ENCODE data around the gene RNASEH2A. TPM values are rescaled to one million over a fixed set of nuclear protein-coding genes. Genes with fewer than 3 reads are reported as not detected.

Gene RNASEH2A
- polyA plus RNA-seq, 1 donor from 2014 or later, result 28.2 TPM

GRCh38 chr19:12783291-12783848, 23.0 kb upstream of the RNASEH2A start:
- no peaks in the 10 kb centered on the region for H3K9me2 ChIP-seq (ENCODE audit: insufficient read depth, low read length)
- no peaks in the 10 kb centered on the region for H3F3A ChIP-seq (ENCODE audit: insufficient read depth, low read length, poor library complexity, severe bottlenecking)
- no peak overlapping the region for H2AFZ ChIP-seq (ENCODE audit: low read depth, low read length)
- no peaks in the 10 kb centered on the region for H4K20me1 ChIP-seq (ENCODE audit: insufficient read depth)
- H3K27me3 ChIP-seq (ENCODE audit: insufficient read depth, low read depth, low read length), result no peaks in the 10 kb centered on the region
- peak overlapping the region; percentile 70 for H3K4me2 ChIP-seq (ENCODE audit: low read length)
- no peaks in the 10 kb centered on the region for H3K79me2 ChIP-seq (replicated peaks; ENCODE audit: insufficient read depth, low read length)
- no peaks in the 10 kb centered on the region for H3K36me3 ChIP-seq (ENCODE audit: insufficient read depth, low read length)
- H3K4me3 ChIP-seq (ENCODE audit: low read length), result peak overlapping the region; percentile 75
- no peak for TF ChIP-seq RAD21 (conservative IDR thresholded peaks at IDR 0.05)
- H3K27ac ChIP-seq (ENCODE audit: low read length), result peak overlapping the region; percentile 70
- peak overlapping the region; percentile 85 for H3K9ac ChIP-seq (ENCODE audit: low read length)
- H3K9me3 ChIP-seq (ENCODE audit: low read length), result no peaks in the 10 kb centered on the region

GRCh38 chr19:12783849-12784393, 22.5 kb upstream of the RNASEH2A start:
- no peaks in the 10 kb centered on the region for H3F3A ChIP-seq (ENCODE audit: insufficient read depth, low read length, poor library complexity, severe bottlenecking)
- no peak for TF ChIP-seq TAF1 (IDR thresholded peaks at IDR 0.05; ENCODE audit: low read depth)
- H3K4me2 ChIP-seq (ENCODE audit: low read length), result no peak overlapping the region
- H3K36me3 ChIP-seq (ENCODE audit: insufficient read depth, low read length), result no peaks in the 10 kb centered on the region
- H3K27me3 ChIP-seq (ENCODE audit: insufficient read depth, low read depth, low read length), result no peaks in the 10 kb centered on the region
- H3K79me2 ChIP-seq (replicated peaks; ENCODE audit: insufficient read depth, low read length), result no peaks in the 10 kb centered on the region
- H3K9me3 ChIP-seq (ENCODE audit: low read length), result no peaks in the 10 kb centered on the region
- H3K9me2 ChIP-seq (ENCODE audit: insufficient read depth, low read length), result no peaks in the 10 kb centered on the region
- H2AFZ ChIP-seq (ENCODE audit: low read depth, low read length), result no peak overlapping the region
- no peak overlapping the region for H3K27ac ChIP-seq (ENCODE audit: low read length)
- peak overlapping the region; percentile 85 for H3K9ac ChIP-seq (ENCODE audit: low read length)
- H3K4me3 ChIP-seq (ENCODE audit: low read length), result no peak overlapping the region
- H4K20me1 ChIP-seq (ENCODE audit: insufficient read depth), result no peaks in the 10 kb centered on the region

DNA sequence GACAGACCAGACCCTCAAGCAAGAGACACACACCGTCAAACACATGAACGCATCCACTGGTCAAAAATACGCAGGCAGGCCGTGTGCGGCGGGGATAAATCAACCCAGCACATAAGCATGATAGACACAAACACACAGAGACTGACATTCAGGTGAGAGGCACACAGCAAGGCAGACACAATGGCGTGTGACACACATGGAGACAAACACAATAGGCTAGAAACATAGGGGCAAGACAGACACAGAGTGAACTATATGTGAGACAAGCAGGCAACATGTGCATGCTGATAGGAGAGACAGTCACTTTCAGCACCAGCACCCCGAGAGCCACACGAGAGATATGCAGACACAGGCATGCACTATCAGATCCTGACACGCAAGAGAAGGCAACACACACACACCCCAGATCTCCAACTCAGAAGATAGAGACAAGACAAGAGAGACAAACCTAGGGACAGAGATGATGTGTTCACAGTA, 22.0 kb upstream of the RNASEH2A start:
- no peaks in the 10 kb centered on the region for H3K27me3 ChIP-seq (ENCODE audit: insufficient read depth, low read depth, low read length)
- H4K20me1 ChIP-seq (ENCODE audit: insufficient read depth), result no peaks in the 10 kb centered on the region
- TF ChIP-seq MXI1 (conservative IDR thresholded peaks at IDR 0.05; ENCODE audit: poor library complexity, severe bottlenecking) (no peak), POLR2AphosphoS5 (IDR thresholded peaks at IDR 0.05) (no peak), RAD21 (conservative IDR thresholded peaks at IDR 0.05) (no peak), TAF1 (IDR thresholded peaks at IDR 0.05; ENCODE audit: low read depth) (no peak), REST (IDR thresholded peaks at IDR 0.05; ENCODE audit: borderline replicate concordance) (no peak), EZH2 (IDR thresholded peaks at IDR 0.05; ENCODE audit: borderline replicate concordance, insufficient read depth, low read length, poor library complexity, severe bottlenecking) (no peak), SMC3 (conservative IDR thresholded peaks at IDR 0.05; ENCODE audit: poor library complexity) (no peak), EP300 (conservative IDR thresholded peaks at IDR 0.05; ENCODE audit: poor library complexity, severe bottlenecking) (no peak)
- TF ChIP-seq, protein P1, sequence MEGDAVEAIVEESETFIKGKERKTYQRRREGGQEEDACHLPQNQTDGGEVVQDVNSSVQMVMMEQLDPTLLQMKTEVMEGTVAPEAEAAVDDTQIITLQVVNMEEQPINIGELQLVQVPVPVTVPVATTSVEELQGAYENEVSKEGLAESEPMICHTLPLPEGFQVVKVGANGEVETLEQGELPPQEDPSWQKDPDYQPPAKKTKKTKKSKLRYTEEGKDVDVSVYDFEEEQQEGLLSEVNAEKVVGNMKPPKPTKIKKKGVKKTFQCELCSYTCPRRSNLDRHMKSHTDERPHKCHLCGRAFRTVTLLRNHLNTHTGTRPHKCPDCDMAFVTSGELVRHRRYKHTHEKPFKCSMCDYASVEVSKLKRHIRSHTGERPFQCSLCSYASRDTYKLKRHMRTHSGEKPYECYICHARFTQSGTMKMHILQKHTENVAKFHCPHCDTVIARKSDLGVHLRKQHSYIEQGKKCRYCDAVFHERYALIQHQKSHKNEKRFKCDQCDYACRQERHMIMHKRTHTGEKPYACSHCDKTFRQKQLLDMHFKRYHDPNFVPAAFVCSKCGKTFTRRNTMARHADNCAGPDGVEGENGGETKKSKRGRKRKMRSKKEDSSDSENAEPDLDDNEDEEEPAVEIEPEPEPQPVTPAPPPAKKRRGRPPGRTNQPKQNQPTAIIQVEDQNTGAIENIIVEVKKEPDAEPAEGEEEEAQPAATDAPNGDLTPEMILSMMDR (IDR thresholded peaks at IDR 0.05; ENCODE audit: poor library complexity, severe bottlenecking), result no peak
- H2AFZ ChIP-seq (ENCODE audit: low read depth, low read length), result no peak overlapping the region
- no peaks in the 10 kb centered on the region for H3K79me2 ChIP-seq (replicated peaks; ENCODE audit: insufficient read depth, low read length)
- no peak overlapping the region for H3K4me2 ChIP-seq (ENCODE audit: low read length)
- H3K9me3 ChIP-seq (ENCODE audit: low read length), result no peaks in the 10 kb centered on the region
- no peaks in the 10 kb centered on the region for H3F3A ChIP-seq (ENCODE audit: insufficient read depth, low read length, poor library complexity, severe bottlenecking)
- H3K4me3 ChIP-seq (ENCODE audit: low read length), result no peak overlapping the region
- no peak overlapping the region for H3K27ac ChIP-seq (ENCODE audit: low read length)
- H3K9ac ChIP-seq (ENCODE audit: low read length), result peak overlapping the region; percentile 9
- H3K36me3 ChIP-seq (ENCODE audit: insufficient read depth, low read length), result no peaks in the 10 kb centered on the region
- no peaks in the 10 kb centered on the region for H3K9me2 ChIP-seq (ENCODE audit: insufficient read depth, low read length)

Measured in neural cell (in vitro differentiated cells).